Activated naive CD4-positive, alpha-beta T cell treated with Interleukin-2 at 50 U/mL for 16 hours (primary cell): ENCODE measurements around the gene TBC1D10A.
A peak's percentile ranks its signal among the peaks of the same experiment; 100 is the strongest.
"Not testable (repeated sequence)": the region's sequence is repeated elsewhere in the genome, so short reads cannot be mapped to it uniquely, and the experiment has no call there.

ENCODE experiments used
- DNase-seq: peaks from one replicate; pipeline ENCODE4 v3.0.0-alpha.2; 2020

The TBC1D10A gene

GRCh38 chr22:30347255-30347892, 20.6 kb upstream of the TBC1D10A start:
- DNase-seq = no peak

- peak; percentile 58 for DNase-seq
Observed at GRCh38 chr22:30344447-30345200, 17.9 kb upstream of the TBC1D10A start.

GRCh38 chr22:30340911-30341685, 14.4 kb upstream of the TBC1D10A start:
- no peak for DNase-seq

GRCh38 chr22:30338802-30339201, 12.1 kb upstream of the TBC1D10A start:
- DNase-seq = no peak

GRCh38 chr22:30338341-30338740, 11.6 kb upstream of the TBC1D10A start:
- not testable (repeated sequence) for DNase-seq

- no peak for DNase-seq
Observed at GRCh38 chr22:30337461-30337778, 10.7 kb upstream of the TBC1D10A start.

- no peak for DNase-seq
Observed at GRCh38 chr22:30336752-30337460, 10.2 kb upstream of the TBC1D10A start.

GRCh38 chr22:30335236-30335635, 8.5 kb upstream of the TBC1D10A start:
- DNase-seq = no peak

- DNase-seq = no peak
Observed at GRCh38 chr22:30334646-30335045, 7.9 kb upstream of the TBC1D10A start.

- no peak for DNase-seq
Observed at GRCh38 chr22:30333707-30334087, 7.0 kb upstream of the TBC1D10A start.

GRCh38 chr22:30332994-30333706, 6.4 kb upstream of the TBC1D10A start:
- DNase-seq = no peak

GRCh38 chr22:30332551-30332950, 5.8 kb upstream of the TBC1D10A start:
- DNase-seq = no peak

- DNase-seq = no peak
Observed at GRCh38 chr22:30328466-30329049, 1.8 kb upstream of the TBC1D10A start.

- no peak for DNase-seq
Observed at GRCh38 chr22:30327864-30328345, 1.2 kb upstream of the TBC1D10A start.

GRCh38 chr22:30326255-30326705, 461 bp downstream of the TBC1D10A start:
- no peak for DNase-seq

- DNase-seq = no peak
Observed at GRCh38 chr22:30325724-30326254, 952 bp downstream of the TBC1D10A start.

- no peak for DNase-seq
Observed at GRCh38 chr22:30325065-30325720, 1.5 kb downstream of the TBC1D10A start.

- no peak for DNase-seq
Observed at GRCh38 chr22:30324014-30324730, 2.6 kb downstream of the TBC1D10A start.

GRCh38 chr22:30323246-30323645, 3.5 kb downstream of the TBC1D10A start:
- DNase-seq = no peak

GRCh38 chr22:30321461-30321860, 5.3 kb downstream of the TBC1D10A start:
- no peak for DNase-seq
